CD14-positive monocyte (primary cell): ENCODE measurements around the gene WDR76. TPM values are rescaled to one million over a fixed set of nuclear protein-coding genes. Genes with fewer than 3 reads are reported as not detected.
A peak's percentile ranks its signal among the peaks of the same experiment; 100 is the strongest.
"Not testable (repeated sequence)": the region's sequence is repeated elsewhere in the genome, so short reads cannot be mapped to it uniquely, and the experiment has no call there.

ENCODE experiments used
- DNase-seq, 3 donors: peaks; one replicate each; pipeline ENCODE4 v3.0.0-alpha.2; 2011 to 2022
- H2AFZ ChIP-seq: 2 replicates; pipeline ENCODE4 v1.6.0; 2012; ENCODE audit warnings: mild to moderate bottlenecking, low read depth, low read length, inconsistent platforms; ENCODE audit not compliant: insufficient read depth, poor library complexity, severe bottlenecking
- H3K27ac ChIP-seq, 2 donors: 1 replicate in 1 of 2; 2 replicates in 1 of 2; pipeline ENCODE4 v1.5.1; 2012 to 2013; ENCODE audit warnings: low read length in 2 of 2, control low read depth in 1 of 2, inconsistent platforms in 1 of 2, low read depth in 1 of 2, mild to moderate bottlenecking in 1 of 2
- H3K27me3 ChIP-seq, 2 donors: one replicate each; pipeline versions ENCODE4 v1.6.0 to v1.6.1; 2011 to 2013; ENCODE audit warnings: low read length in 2 of 2; ENCODE audit not compliant: control insufficient read depth in 2 of 2, insufficient read depth in 2 of 2
- H3K36me3 ChIP-seq, 2 donors: replicated peaks in 1 of 2; 1 replicate in 1 of 2; 2 replicates in 1 of 2; pipeline versions ENCODE4 v1.5.1 to v1.6.1; 2012 to 2013; ENCODE audit warnings: low read length in 2 of 2, control low read depth in 1 of 2, inconsistent platforms in 1 of 2, mild to moderate bottlenecking in 1 of 2; ENCODE audit not compliant: insufficient read depth in 2 of 2, control insufficient read depth in 1 of 2
- H3K4me1 ChIP-seq, 2 donors: 1 replicate in 1 of 2; 2 replicates in 1 of 2; pipeline versions ENCODE4 v1.5.1 to v1.6.1; 2012 to 2013; ENCODE audit warnings: low read length in 2 of 2, control low read depth in 1 of 2, inconsistent platforms in 1 of 2, mild to moderate bottlenecking in 1 of 2, moderate library complexity in 1 of 2; ENCODE audit not compliant: insufficient read depth in 2 of 2, control insufficient read depth in 1 of 2
- H3K4me2 ChIP-seq: replicated peaks from 2 replicates; pipeline ENCODE3; 2012; ENCODE audit warnings: low read length, moderate library complexity, mild to moderate bottlenecking; ENCODE audit not compliant: poor library complexity, severe bottlenecking; ENCODE audit errors: extremely low read depth
- H3K4me3 ChIP-seq, 3 experiments: fragments of 200-600 bp in 1 of 3; sonication (generic) in 1 of 3; replicated peaks in 1 of 3; 1 replicate in 2 of 3; 2 replicates in 1 of 3; pipeline ENCODE4 v1.5.1; 2011 to 2013; ENCODE audit warnings: low read length in 3 of 3, mild to moderate bottlenecking in 3 of 3, control low read depth in 2 of 3, low read depth in 2 of 3, inconsistent platforms in 1 of 3, moderate library complexity in 1 of 3
- H3K79me2 ChIP-seq: 2 replicates; pipeline ENCODE4 v1.6.0; 2012; ENCODE audit warnings: mild to moderate bottlenecking, control low read depth, inconsistent platforms, low read length, moderate library complexity; ENCODE audit not compliant: insufficient read depth
- H3K9ac ChIP-seq: 2 replicates; pipeline ENCODE4 v1.6.0; 2017; ENCODE audit warnings: low read length, mild to moderate bottlenecking; ENCODE audit not compliant: insufficient read depth, poor library complexity, severe bottlenecking
- H3K9me3 ChIP-seq, 2 donors: replicated peaks in 1 of 2; 1 replicate in 1 of 2; 2 replicates in 1 of 2; pipeline versions ENCODE4 v1.5.1 to v1.6.1; 2012 to 2013; ENCODE audit warnings: low read length in 2 of 2, control low read depth in 1 of 2; ENCODE audit not compliant: control insufficient read depth in 1 of 2, insufficient read depth in 1 of 2
- H4K20me1 ChIP-seq: 2 replicates; pipeline ENCODE4 v1.6.0; 2012; ENCODE audit warnings: mild to moderate bottlenecking, low read length, control low read depth, moderate library complexity; ENCODE audit not compliant: insufficient read depth
- H3K27ac Mint-ChIP-seq, 7 donors: one replicate each; pipeline ENCODE4 v1.8.0; 2020; ENCODE audit warnings: mild to moderate bottlenecking in 7 of 7, mixed read lengths in 7 of 7, moderate library complexity in 6 of 7, inconsistent platforms in 2 of 7
- H3K27me3 Mint-ChIP-seq, 3 donors: one replicate each; pipeline ENCODE4 v1.8.0; 2021 to 2022; ENCODE audit warnings: low read depth in 3 of 3, mild to moderate bottlenecking in 3 of 3, mixed read lengths in 3 of 3, moderate library complexity in 3 of 3, inconsistent platforms in 1 of 3
- H3K36me3 Mint-ChIP-seq, 2 donors: one replicate each; pipeline ENCODE4 v1.8.0; 2020; ENCODE audit warnings: mixed read lengths in 2 of 2, inconsistent platforms in 1 of 2, mild to moderate bottlenecking in 1 of 2
- H3K4me1 Mint-ChIP-seq: one replicate; pipeline ENCODE4 v1.8.0; 2020; ENCODE audit warnings: mild to moderate bottlenecking, mixed read lengths
- H3K4me3 Mint-ChIP-seq, 2 donors: one replicate each; pipeline ENCODE4 v1.8.0; 2020; ENCODE audit warnings: mild to moderate bottlenecking in 2 of 2, mixed read lengths in 2 of 2, moderate library complexity in 1 of 2
- H3K9me3 Mint-ChIP-seq, 7 donors: one replicate each; pipeline ENCODE4 v1.8.0; 2020 to 2022; ENCODE audit warnings: mixed read lengths in 7 of 7, mild to moderate bottlenecking in 6 of 7, moderate library complexity in 6 of 7, inconsistent platforms in 2 of 7
- WGBS: methylation state at CpG from one replicate; pipeline ENCODE4 v1.1.5; 2013; ENCODE audit warnings: missing lambda C conversion rate; ENCODE audit not compliant: insufficient coverage; 5-methylcytosine and 5-hydroxymethylcytosine counted together
- intact Hi-C, 2 donors: fragments of 100-400 bp; cut with micrococcal nuclease; formaldehyde crosslinking; loops; one replicate each; pipeline versions ENCODE4 v1.15.0 to v1.15.1; 2023
- polyA plus RNA-seq, 3 donors: library from polyadenylated mRNA; depleted of rRNA in 1 of 3; unstranded in 2 of 3; stranded (reverse) in 1 of 3; fragments of 300-500 nt in 2 of 3; fragments of >200 nt in 1 of 3; fragmentation: Illumina TruSeq in 2 of 3; gene quantifications; 1 replicate in 2 of 3; 2 replicates in 1 of 3; pipeline ENCODE4 v1.2.3, GENCODE V29; 2012 to 2021

Gene WDR76
- polyA plus RNA-seq, 3 donors, result 0.32 to 0.91 (median 0.40) TPM

- H4K20me1 ChIP-seq, H3K9me3 Mint-ChIP-seq, H3K27me3 ChIP-seq, DNase-seq, H3K27me3 Mint-ChIP-seq, H2AFZ ChIP-seq, H3K9me3 ChIP-seq, H3K4me2 ChIP-seq, H3K9ac ChIP-seq, H3K4me3 Mint-ChIP-seq, H3K4me3 ChIP-seq, intact Hi-C loops: not testable (repeated sequence)
- H3K79me2 ChIP-seq, result peaks cover 82% of the 10 kb centered on the region
- whole genome bisulfite sequencing, result 97% methylated on average over 5 of the region's 9 CpGs
- peaks cover 12 to 24% of the 10 kb centered on the region in 2 donors for H3K4me1 ChIP-seq
- Mint-ChIP-seq H3K27ac (peak overlapping the region in 3 of 7 donors; percentile 37 to 68 (median 45)), H3K4me1 (peaks cover 25% of the 10 kb centered on the region), H3K36me3 (peaks cover 8 to 28% of the 10 kb centered on the region in 2 donors)
- H3K27ac ChIP-seq, result peak overlapping the region in 1 of 2 donors; percentile 15
- peaks cover 2 to 10% of the 10 kb centered on the region in 2 donors for H3K36me3 ChIP-seq
Measured at GRCh38 chr15:43830691-43831275, 4.0 kb downstream of the WDR76 start.

DNA sequence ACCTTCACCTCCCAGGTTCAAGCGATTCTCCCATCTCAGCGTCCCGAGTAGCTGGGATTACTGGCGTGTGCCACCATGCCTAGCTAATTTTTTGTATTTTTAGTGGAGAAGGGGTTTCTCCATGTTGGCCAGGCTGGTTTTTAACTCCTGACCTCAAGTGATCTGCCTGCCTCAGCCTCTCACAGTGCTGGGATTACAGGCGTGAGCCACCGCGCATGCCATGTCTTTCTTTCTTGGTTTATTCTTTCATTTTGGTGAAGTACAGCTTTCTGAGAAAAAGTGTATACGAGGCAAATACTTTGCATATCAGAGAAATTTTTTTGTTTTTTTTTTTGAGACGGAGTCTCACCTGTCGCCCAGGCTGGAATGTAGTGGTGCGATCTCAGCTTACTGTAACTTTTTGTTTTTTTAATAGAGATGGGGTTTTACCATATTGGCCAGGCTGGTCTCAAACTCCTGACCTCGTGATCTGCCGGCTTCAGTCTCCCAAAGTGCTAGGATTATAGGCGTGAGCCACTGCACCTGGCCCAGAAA lies 4.8 kb downstream of the WDR76 start:
- H3K9me3 ChIP-seq, H3K27me3 Mint-ChIP-seq, DNase-seq, H4K20me1 ChIP-seq, H3K4me3 Mint-ChIP-seq, H3K9me3 Mint-ChIP-seq, H3K4me3 ChIP-seq, intact Hi-C loops, H3K27me3 ChIP-seq, H3K9ac ChIP-seq, H3K4me2 ChIP-seq: not testable (repeated sequence)
- Mint-ChIP-seq H3K27ac (peak overlapping the region in 2 of 7 donors; percentile 1 to 37), H3K36me3 (peaks cover 13 to 36% of the 10 kb centered on the region in 2 donors), H3K4me1 (peaks cover 22% of the 10 kb centered on the region)
- H3K79me2 ChIP-seq, result peaks cover 74% of the 10 kb centered on the region
- WGBS, result 100% methylated on average over 5 of the region's 14 CpGs
- H3K27ac ChIP-seq, result peak overlapping the region in 1 of 2 donors; percentile 15
- H2AFZ ChIP-seq, result peak overlapping the region; percentile 6
- peaks cover 7 to 17% of the 10 kb centered on the region in 2 donors for H3K4me1 ChIP-seq
- H3K36me3 ChIP-seq, result peaks cover 9 to 18% of the 10 kb centered on the region in 2 donors

- H4K20me1 ChIP-seq, H3K9me3 ChIP-seq, H3K4me3 Mint-ChIP-seq, H3K4me2 ChIP-seq, intact Hi-C loops, H3K4me1 ChIP-seq, H3K27me3 Mint-ChIP-seq, H3K9ac ChIP-seq, H3K9me3 Mint-ChIP-seq, H2AFZ ChIP-seq, H3K27me3 ChIP-seq, DNase-seq, H3K4me3 ChIP-seq: not testable (repeated sequence)
- WGBS, result 100% methylated on average over 2 of the region's 6 CpGs
- peaks cover 9 to 19% of the 10 kb centered on the region in 2 donors for H3K36me3 ChIP-seq
- H3K27ac ChIP-seq, result peak overlapping the region in 1 of 2 donors; percentile 15
- peak overlapping the region in 4 of 7 donors; percentile 30 to 87 (median 46) for H3K27ac Mint-ChIP-seq
- H3K36me3 Mint-ChIP-seq, result peaks cover 16 to 36% of the 10 kb centered on the region in 2 donors
- H3K79me2 ChIP-seq, result peaks cover 65% of the 10 kb centered on the region
- H3K4me1 Mint-ChIP-seq, result peaks cover 15% of the 10 kb centered on the region
Measured at GRCh38 chr15:43832485-43832884, 5.7 kb downstream of the WDR76 start.
